OCI-LY3 (cell line): Measurements from ENCODE around the gene ACE.

Experiments used
- H2AFZ ChIP-seq: fragments of 200-600, 300-600 bp; shearing (Covaris generic); 2 replicates; pipeline ENCODE4 v1.6.0; 2014; ENCODE audit warnings: antibody characterized with exemption, low read depth, low read length
- H3K27ac ChIP-seq: fragments of 200-600, 300-600 bp; sonication (generic); 2 replicates; pipeline ENCODE4 v1.5.1; 2014; ENCODE audit warnings: mild to moderate bottlenecking, low read length, moderate library complexity, mixed read lengths
- H3K27me3 ChIP-seq: fragments of 200-600, 300-600 bp; sonication (generic); 2 replicates; pipeline ENCODE4 v1.6.1; 2014; ENCODE audit warnings: low read depth, low read length, mixed read lengths
- H3K36me3 ChIP-seq: fragments of 200-600, 300-600 bp; sonication (generic); replicated peaks from 2 replicates; pipeline ENCODE3; 2014; ENCODE audit warnings: low read depth, low read length, mixed read lengths
- H3K4me1 ChIP-seq: fragments of 300-600, 200-600 bp; sonication (generic); 2 replicates; pipeline ENCODE4 v1.6.1; 2014; ENCODE audit warnings: low read length, mixed read lengths
- H3K4me2 ChIP-seq: fragments of 200-600, 300-600 bp; sonication (generic); 2 replicates; pipeline ENCODE4 v1.6.1; 2014; ENCODE audit warnings: low read length, mixed read lengths
- H3K4me3 ChIP-seq: fragments of 300-600, 200-600 bp; sonication (generic); 2 replicates; pipeline ENCODE4 v1.5.1; 2014; ENCODE audit warnings: antibody characterized with exemption, mild to moderate bottlenecking, low read length, moderate library complexity
- H3K79me2 ChIP-seq: fragments of 300-600, 200-600 bp; shearing (Covaris generic); 2 replicates; pipeline ENCODE4 v1.6.1; 2014; ENCODE audit warnings: mild to moderate bottlenecking, low read length, mixed read lengths
- H3K9ac ChIP-seq: fragments of 300-600, 200-600 bp; shearing (Covaris generic); 2 replicates; pipeline ENCODE4 v1.6.0; 2014; ENCODE audit warnings: mild to moderate bottlenecking, low read length, moderate library complexity
- H3K9me3 ChIP-seq: fragments of 200-600, 300-600 bp; shearing (Covaris generic); 2 replicates; pipeline ENCODE4 v1.6.1; 2014; ENCODE audit warnings: low read length, mixed read lengths; ENCODE audit not compliant: insufficient read depth
- H4K20me1 ChIP-seq: fragments of 200-600, 300-600 bp; sonication (generic); 2 replicates; pipeline ENCODE4 v1.6.1; 2016; ENCODE audit warnings: low read length, mixed read lengths; ENCODE audit not compliant: insufficient read depth
- EZH2phosphoT487 ChIP-seq: fragments of 200-600 bp; shearing (Covaris generic); IDR thresholded peaks from 2 replicates; pipeline ENCODE4 v1.6.1; 2018; ENCODE audit warnings: antibody characterized with exemption, mixed run types, low read depth
- TF ChIP-seq, protein P1 (sequence below): fragments of 200-600, 300-600 bp; sonication (generic); IDR thresholded peaks from 2 replicates; pipeline ENCODE4 v1.5.1; 2014; ENCODE audit warnings: antibody characterized with exemption, low read length, low read depth

The ACE gene

DNA sequence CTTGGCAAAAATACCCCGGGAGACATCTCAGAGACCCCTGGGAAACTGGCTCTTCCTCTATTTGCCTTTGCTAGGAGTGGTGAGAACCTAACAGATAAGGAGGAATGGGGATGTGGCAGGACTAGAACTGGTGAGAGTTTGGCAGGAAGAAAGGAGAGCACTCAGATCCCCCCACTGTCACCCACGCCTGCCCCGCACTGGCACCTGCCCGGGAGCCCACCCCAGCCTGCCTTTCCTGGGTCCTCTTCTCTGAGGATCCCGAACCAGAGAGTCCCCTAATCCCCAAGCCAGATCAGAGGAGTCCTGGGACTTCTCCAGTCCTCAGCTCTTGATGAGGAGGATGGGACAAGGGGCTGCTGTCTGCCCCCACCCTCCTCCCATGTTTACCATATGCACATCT is 50.0 kb downstream of the ACE start:
- Histone ChIP-seq H4K20me1 (no peaks in the 10 kb centered on the region), H3K36me3 (no peaks in the 10 kb centered on the region), H3K27me3 (no peaks in the 10 kb centered on the region; the same call in 1 of the 2 replicates), H3K9me3 (no peaks in the 10 kb centered on the region), H3K27ac (no peak overlapping the region), H2AFZ (no peak overlapping the region), H3K4me3 (no peak overlapping the region), H3K79me2 (no peaks in the 10 kb centered on the region), H3K4me2 (no peak overlapping the region), H3K9ac (no peak overlapping the region), H3K4me1 (no peaks in the 10 kb centered on the region)
- no peak for TF ChIP-seq EZH2phosphoT487
- TF ChIP-seq, protein P1, sequence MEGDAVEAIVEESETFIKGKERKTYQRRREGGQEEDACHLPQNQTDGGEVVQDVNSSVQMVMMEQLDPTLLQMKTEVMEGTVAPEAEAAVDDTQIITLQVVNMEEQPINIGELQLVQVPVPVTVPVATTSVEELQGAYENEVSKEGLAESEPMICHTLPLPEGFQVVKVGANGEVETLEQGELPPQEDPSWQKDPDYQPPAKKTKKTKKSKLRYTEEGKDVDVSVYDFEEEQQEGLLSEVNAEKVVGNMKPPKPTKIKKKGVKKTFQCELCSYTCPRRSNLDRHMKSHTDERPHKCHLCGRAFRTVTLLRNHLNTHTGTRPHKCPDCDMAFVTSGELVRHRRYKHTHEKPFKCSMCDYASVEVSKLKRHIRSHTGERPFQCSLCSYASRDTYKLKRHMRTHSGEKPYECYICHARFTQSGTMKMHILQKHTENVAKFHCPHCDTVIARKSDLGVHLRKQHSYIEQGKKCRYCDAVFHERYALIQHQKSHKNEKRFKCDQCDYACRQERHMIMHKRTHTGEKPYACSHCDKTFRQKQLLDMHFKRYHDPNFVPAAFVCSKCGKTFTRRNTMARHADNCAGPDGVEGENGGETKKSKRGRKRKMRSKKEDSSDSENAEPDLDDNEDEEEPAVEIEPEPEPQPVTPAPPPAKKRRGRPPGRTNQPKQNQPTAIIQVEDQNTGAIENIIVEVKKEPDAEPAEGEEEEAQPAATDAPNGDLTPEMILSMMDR = no peak

DNA sequence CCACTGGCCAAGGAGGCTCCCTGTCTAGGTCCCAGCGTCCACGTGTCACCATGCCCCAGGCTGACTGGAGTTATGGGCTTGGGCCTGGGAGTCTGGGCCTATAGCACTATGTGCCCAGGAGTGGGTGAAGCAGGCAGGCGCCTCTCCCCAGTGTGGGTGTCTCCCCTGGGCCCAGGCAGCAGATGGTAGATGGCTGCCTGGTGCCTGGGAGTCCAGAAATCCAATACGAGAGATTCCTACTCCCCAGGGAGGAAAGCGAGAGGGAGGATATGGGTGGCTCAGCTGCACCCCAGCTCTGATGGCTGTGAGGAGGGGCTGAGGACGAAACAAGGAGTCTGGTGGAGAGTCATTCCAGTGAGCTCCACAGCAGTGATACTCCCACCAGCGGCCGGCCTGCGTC is 51.3 kb downstream of the ACE start:
- no peaks in the 10 kb centered on the region for H4K20me1 ChIP-seq

DNA sequence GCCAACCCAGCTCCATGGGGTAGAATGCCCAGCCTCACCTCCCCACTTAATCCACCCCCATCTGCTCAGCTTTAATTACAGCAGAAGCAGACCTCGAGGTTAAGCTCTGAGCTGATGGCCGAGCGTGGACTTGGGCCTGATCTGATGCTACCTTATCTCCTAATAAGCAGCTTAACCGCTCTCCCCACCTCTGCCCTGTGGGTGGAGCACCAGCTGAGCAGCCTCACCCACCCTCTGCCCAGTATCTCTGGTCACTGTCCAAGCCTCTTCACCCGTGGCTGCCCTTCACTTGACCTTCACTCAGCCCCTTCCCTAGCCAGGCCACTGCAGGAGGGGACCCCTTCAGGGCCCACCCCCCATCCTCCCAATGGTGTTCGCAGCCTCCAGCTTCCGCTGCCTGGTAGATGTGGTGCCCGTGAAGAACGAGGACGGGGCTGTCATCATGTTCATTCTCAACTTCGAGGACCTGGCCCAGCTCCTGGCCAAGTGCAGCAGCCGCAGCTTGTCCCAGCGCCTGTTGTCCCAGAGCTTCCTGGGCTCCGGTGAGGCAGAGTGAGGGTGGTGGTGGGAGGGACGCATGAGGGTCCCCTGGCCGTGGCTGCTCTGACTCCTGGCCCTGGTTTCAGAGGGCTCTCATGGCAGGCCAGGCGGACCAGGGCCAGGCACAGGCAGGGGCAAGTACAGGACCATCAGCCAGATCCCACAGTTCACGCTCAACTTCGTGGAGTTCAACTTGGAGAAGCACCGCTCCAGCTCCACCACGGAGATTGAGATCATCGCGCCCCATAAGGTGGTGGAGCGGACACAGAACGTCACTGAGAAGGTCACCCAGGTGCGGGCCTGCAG is 53.1 kb downstream of the ACE start:
- H3K4me1 ChIP-seq = no peaks in the 10 kb centered on the region
- H3K9me3 ChIP-seq = no peaks in the 10 kb centered on the region
- H2AFZ ChIP-seq = no peak overlapping the region
- no peaks in the 10 kb centered on the region; the same call in 1 of the 2 replicates for H3K27me3 ChIP-seq
- H3K4me3 ChIP-seq = no peak overlapping the region
- H3K79me2 ChIP-seq = no peaks in the 10 kb centered on the region
- H3K4me2 ChIP-seq = no peak overlapping the region
- H3K27ac ChIP-seq = no peak overlapping the region
- H3K9ac ChIP-seq = no peak overlapping the region
- H3K36me3 ChIP-seq = no peaks in the 10 kb centered on the region
- H4K20me1 ChIP-seq = no peaks in the 10 kb centered on the region
- TF ChIP-seq EZH2phosphoT487 = no peak
- TF ChIP-seq, protein P1 = no peak

More for the DNA sequence above, 51.3 kb downstream of the ACE start:
- H3K36me3 ChIP-seq = no peaks in the 10 kb centered on the region
- H3K4me2 ChIP-seq = no peak overlapping the region
- H3K4me1 ChIP-seq = no peaks in the 10 kb centered on the region
- H3K9me3 ChIP-seq = no peaks in the 10 kb centered on the region
- H3K27me3 ChIP-seq = no peaks in the 10 kb centered on the region; the same call in 1 of the 2 replicates
- TF ChIP-seq EZH2phosphoT487 = no peak
- TF ChIP-seq, protein P1 = no peak
- no peak overlapping the region for H3K4me3 ChIP-seq
- H3K9ac ChIP-seq = no peak overlapping the region
- no peak overlapping the region for H3K27ac ChIP-seq
- H3K79me2 ChIP-seq = no peaks in the 10 kb centered on the region
- no peak overlapping the region for H2AFZ ChIP-seq

DNA sequence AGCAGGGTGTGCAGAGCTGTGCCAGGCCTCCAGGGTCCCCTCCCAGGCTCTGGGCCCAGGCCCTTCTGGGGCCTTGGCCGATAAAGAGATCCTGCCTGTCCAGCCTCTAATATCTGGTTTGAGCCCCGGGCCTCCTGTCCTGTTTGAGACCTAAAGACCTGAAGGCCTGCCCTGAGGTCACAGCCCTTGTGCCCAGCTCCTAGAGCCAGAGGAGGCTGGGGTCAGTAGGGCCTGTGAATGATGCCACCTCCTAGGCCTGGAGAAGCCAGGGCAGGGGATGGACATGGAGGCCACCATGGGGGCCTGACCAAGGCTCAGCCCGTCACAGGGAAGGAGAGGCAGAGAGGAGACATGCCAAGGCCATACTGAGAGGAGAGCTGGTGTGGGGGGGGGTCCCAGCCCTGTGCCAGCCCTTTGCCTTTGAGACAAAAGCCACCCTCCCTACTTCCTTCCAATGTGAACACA is 53.7 kb downstream of the ACE start:
- no peak for TF ChIP-seq EZH2phosphoT487
- TF ChIP-seq, protein P1 = no peak
- Histone ChIP-seq H3K36me3 (no peaks in the 10 kb centered on the region), H3K4me2 (no peak overlapping the region), H3K27ac (no peak overlapping the region), H2AFZ (no peak overlapping the region), H3K4me1 (no peaks in the 10 kb centered on the region), H3K9ac (no peak overlapping the region), H3K79me2 (no peaks in the 10 kb centered on the region), H3K4me3 (no peak overlapping the region), H3K27me3 (no peaks in the 10 kb centered on the region; the same call in 1 of the 2 replicates), H4K20me1 (no peaks in the 10 kb centered on the region), H3K9me3 (no peaks in the 10 kb centered on the region)
